ENCODE measurements around the gene EML2.

DNA sequence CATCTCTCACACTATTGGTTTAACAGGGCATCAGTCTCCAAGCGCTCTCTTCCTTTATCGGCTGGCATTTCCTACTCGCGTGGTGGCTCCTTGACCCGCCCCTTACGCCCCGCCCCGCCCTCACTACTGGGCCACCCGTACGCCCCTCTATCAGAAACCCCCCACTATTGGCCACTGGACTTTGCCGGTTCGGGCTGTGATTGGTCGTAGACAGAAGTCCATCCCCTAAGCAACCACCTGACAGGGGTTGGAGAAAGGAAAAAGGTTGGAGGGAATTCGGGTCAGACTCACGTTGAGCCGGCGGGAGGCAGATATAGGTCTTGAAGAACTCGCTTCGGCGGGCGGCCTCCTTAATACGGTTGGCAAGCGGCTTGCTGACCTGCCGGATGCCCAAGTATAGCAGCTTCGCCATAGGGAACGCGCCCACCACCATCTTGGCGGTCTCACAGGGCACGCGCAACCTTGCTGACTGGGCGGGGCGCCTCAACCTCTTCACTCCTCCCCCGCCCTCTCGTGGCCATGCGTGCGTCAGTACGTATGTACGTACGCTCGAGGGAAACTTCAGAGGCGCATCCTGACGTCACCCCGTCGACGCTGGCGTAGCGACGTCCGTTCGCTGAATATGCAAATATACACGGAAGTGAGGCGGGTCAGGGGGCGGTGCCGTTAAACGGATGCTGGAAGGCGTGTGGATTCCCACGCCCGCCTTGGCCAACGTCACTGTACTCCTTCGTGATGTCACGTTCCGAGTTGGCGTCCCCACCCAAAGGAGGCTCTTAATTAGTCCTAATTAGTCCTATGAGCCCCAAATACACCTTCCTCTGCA is 54.7 kb downstream of the EML2 start, which contains the start of gene OPA3:
- TF ChIP-seq, protein P1, sequence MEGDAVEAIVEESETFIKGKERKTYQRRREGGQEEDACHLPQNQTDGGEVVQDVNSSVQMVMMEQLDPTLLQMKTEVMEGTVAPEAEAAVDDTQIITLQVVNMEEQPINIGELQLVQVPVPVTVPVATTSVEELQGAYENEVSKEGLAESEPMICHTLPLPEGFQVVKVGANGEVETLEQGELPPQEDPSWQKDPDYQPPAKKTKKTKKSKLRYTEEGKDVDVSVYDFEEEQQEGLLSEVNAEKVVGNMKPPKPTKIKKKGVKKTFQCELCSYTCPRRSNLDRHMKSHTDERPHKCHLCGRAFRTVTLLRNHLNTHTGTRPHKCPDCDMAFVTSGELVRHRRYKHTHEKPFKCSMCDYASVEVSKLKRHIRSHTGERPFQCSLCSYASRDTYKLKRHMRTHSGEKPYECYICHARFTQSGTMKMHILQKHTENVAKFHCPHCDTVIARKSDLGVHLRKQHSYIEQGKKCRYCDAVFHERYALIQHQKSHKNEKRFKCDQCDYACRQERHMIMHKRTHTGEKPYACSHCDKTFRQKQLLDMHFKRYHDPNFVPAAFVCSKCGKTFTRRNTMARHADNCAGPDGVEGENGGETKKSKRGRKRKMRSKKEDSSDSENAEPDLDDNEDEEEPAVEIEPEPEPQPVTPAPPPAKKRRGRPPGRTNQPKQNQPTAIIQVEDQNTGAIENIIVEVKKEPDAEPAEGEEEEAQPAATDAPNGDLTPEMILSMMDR (IDR thresholded peaks at IDR 0.05; ENCODE audit: insufficient read depth, low read depth, low read length), result no peak
- TF ChIP-seq EZH2 (IDR thresholded peaks at IDR 0.05; ENCODE audit: insufficient read depth, low read length), result no peak
